ENCODE results near the gene MSH5. TPM values are rescaled to one million over a fixed set of nuclear protein-coding genes. Genes with fewer than 3 reads are reported as not detected.
A peak's percentile ranks its signal among the peaks of the same experiment; 100 is the strongest.

MSH5 gene
- polyA plus RNA-seq, 3 donors, result 0.58 to 31.2 (median 1.9) TPM

DNA sequence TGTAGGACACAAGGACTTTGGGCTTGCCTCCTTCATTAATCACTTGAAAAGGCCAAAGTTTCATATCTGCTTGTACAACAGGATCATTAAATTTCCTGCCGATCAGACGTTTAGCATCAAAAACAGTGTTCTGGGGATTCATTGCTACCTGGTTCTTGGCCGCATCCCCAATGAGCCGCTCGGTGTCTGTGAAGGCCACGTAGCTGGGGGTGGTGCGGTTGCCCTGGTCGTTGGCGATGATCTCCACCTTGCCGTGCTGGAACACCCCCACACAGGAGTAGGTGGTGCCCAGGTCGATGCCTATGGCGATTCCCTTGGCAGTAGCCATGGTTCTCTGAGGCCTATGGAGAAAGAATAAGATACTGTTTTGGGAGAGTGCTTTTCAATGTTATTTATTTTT is 71.8 kb downstream of the MSH5 start:
- peaks cover 22 to 28% of the 10 kb centered on the region in 2 donors for H3K4me1 ChIP-seq (ENCODE audit: control insufficient read depth in 1 of 2, insufficient read depth in 2 of 2, low read length in 2 of 2)
- H3K4me3 Mint-ChIP-seq, result no peak overlapping the region

More for the DNA sequence above, 71.8 kb downstream of the MSH5 start:
- no peak overlapping the region for H3K4me2 ChIP-seq (replicated peaks; ENCODE audit: extremely low read depth, low read length, poor library complexity, severe bottlenecking)
- no peak overlapping the region for H3K27ac ChIP-seq (ENCODE audit: low read depth in 1 of 2, low read length in 2 of 2)
- no peak overlapping the region for H2AFZ ChIP-seq (ENCODE audit: insufficient read depth, low read depth, low read length, poor library complexity, severe bottlenecking)
- DNase-seq, result no peak
- Mint-ChIP-seq H3K27me3 (ENCODE audit: low read depth in 3 of 3) (peaks cover 0 to 2% (median 0%) of the 10 kb centered on the region in 3 donors), H3K27ac (peak overlapping the region in 1 of 7 donors; percentile 68), H3K9me3 (no peaks in the 10 kb centered on the region), H3K4me1 (peaks cover 23% of the 10 kb centered on the region), H3K36me3 (peaks cover 20 to 37% of the 10 kb centered on the region in 2 donors)
- TF ChIP-seq, protein P1, sequence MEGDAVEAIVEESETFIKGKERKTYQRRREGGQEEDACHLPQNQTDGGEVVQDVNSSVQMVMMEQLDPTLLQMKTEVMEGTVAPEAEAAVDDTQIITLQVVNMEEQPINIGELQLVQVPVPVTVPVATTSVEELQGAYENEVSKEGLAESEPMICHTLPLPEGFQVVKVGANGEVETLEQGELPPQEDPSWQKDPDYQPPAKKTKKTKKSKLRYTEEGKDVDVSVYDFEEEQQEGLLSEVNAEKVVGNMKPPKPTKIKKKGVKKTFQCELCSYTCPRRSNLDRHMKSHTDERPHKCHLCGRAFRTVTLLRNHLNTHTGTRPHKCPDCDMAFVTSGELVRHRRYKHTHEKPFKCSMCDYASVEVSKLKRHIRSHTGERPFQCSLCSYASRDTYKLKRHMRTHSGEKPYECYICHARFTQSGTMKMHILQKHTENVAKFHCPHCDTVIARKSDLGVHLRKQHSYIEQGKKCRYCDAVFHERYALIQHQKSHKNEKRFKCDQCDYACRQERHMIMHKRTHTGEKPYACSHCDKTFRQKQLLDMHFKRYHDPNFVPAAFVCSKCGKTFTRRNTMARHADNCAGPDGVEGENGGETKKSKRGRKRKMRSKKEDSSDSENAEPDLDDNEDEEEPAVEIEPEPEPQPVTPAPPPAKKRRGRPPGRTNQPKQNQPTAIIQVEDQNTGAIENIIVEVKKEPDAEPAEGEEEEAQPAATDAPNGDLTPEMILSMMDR (IDR thresholded peaks at IDR 0.05), result no peak
- H3K4me3 ChIP-seq (replicated peaks in 1 of 3; ENCODE audit: low read depth in 2 of 3, low read length in 3 of 3), result no peak overlapping the region
- intact Hi-C loops (cut with micrococcal nuclease), result no loop called here
- no peaks in the 10 kb centered on the region for H3K27me3 ChIP-seq (ENCODE audit: control insufficient read depth in 2 of 2, insufficient read depth in 2 of 2, low read length in 2 of 2)
- H3K9me3 ChIP-seq (replicated peaks in 1 of 2; ENCODE audit: control insufficient read depth in 1 of 2, insufficient read depth in 1 of 2, low read length in 2 of 2), result no peaks in the 10 kb centered on the region
- H3K9ac ChIP-seq (ENCODE audit: insufficient read depth, low read length, poor library complexity, severe bottlenecking), result no peak overlapping the region
- H4K20me1 ChIP-seq (ENCODE audit: insufficient read depth, low read length), result no peaks in the 10 kb centered on the region
- peaks cover 22% of the 10 kb centered on the region for H3K79me2 ChIP-seq (ENCODE audit: insufficient read depth, low read length)
- 99% methylated on average over 10 of the region's 12 CpGs for WGBS (ENCODE audit: insufficient coverage)
- peaks cover 11 to 23% of the 10 kb centered on the region in 2 donors for H3K36me3 ChIP-seq (replicated peaks in 1 of 2; ENCODE audit: control insufficient read depth in 1 of 2, insufficient read depth in 2 of 2, low read length in 2 of 2)

Small RNA genes within 50 kb of the gene (small RNA-seq; reads per million reads assigned to genes)
- gene LY6G6D (ENCODE audit: insufficient read length, low read depth) (not detected), gene MIR4646 (ENCODE audit: insufficient read length, low read depth) (not detected), gene MSH5-SAPCD1 (ENCODE audit: insufficient read length, low read depth) (not detected), gene RF00019 (ENCODE audit: insufficient read length, low read depth) (not detected), gene RNU6-850P (ENCODE audit: insufficient read length, low read depth) (not detected), gene SAPCD1 (ENCODE audit: insufficient read length, low read depth) (not detected)

Other genes starting within 250 kb of the MSH5 start
- 10 to 100 TPM in 2 of 3 donors, 1 to 10 TPM in 1; 8.1 to 34.8 (median 11.4) TPM for gene MICB, start 241.9 kb upstream of the MSH5 start, polyA plus RNA-seq
- gene MCCD1, start 211.0 kb upstream of the MSH5 start, polyA plus RNA-seq, result not detected
- 1,000 to 10,000 TPM in 1 of 3 donors, 10 to 100 TPM in 2; 64.1 to 1,059 (median 67.8) TPM for gene DDX39B, start 198.0 kb upstream of the MSH5 start, polyA plus RNA-seq
- gene ATP6V1G2, start 193.4 kb upstream of the MSH5 start, polyA plus RNA-seq, result under 1 TPM in 1 of 3 donors, not detected in 2; 0.41 TPM
- gene NFKBIL1, start 192.4 kb upstream of the MSH5 start, polyA plus RNA-seq, result 10 to 100 TPM in 1 of 3 donors, 1 to 10 TPM in 2; 7.7 to 10.3 (median 8.0) TPM
- gene LTA, start 167.7 kb upstream of the MSH5 start, polyA plus RNA-seq, result under 1 TPM in 2 of 3 donors, not detected in 1; 0.26 to 0.28 TPM
- gene TNF, start 164.4 kb upstream of the MSH5 start, polyA plus RNA-seq, result 10 to 100 TPM in 1 of 3 donors, 1 to 10 TPM in 2; 7.1 to 13.7 (median 9.6) TPM
- 10 to 100 TPM; 12.6 to 25.5 (median 21.6) TPM for gene LTB, start 157.6 kb upstream of the MSH5 start, polyA plus RNA-seq
- gene LST1, start 153.7 kb upstream of the MSH5 start, polyA plus RNA-seq, result 1,000 to 10,000 TPM; 1,103 to 1,584 (median 1,202) TPM
- 1 to 10 TPM in 1 of 3 donors, under 1 TPM in 1, not detected in 1; 0.54 to 1.2 TPM for gene NCR3, start 147.0 kb upstream of the MSH5 start, polyA plus RNA-seq
- gene AIF1, start 124.8 kb upstream of the MSH5 start, polyA plus RNA-seq, result 1,000 to 10,000 TPM in 2 of 3 donors, 100 to 1,000 TPM in 1; 952 to 2,310 (median 2,275) TPM
- gene PRRC2A, start 119.3 kb upstream of the MSH5 start, polyA plus RNA-seq, result 10 to 100 TPM in 1 of 3 donors, 1 to 10 TPM in 2; 1.2 to 76.7 (median 2.3) TPM
- 100 to 1,000 TPM in 1 of 3 donors, 10 to 100 TPM in 2; 15.4 to 195 (median 15.6) TPM for gene BAG6, start 87.3 kb upstream of the MSH5 start, polyA plus RNA-seq
- 1 to 10 TPM; 4.2 to 8.3 (median 4.8) TPM for gene APOM, start 84.1 kb upstream of the MSH5 start, polyA plus RNA-seq
- 10 to 100 TPM in 2 of 3 donors, 1 to 10 TPM in 1; 8.0 to 23.4 (median 18.1) TPM for gene C6orf47, start 79.2 kb upstream of the MSH5 start, polyA plus RNA-seq
- 10 to 100 TPM; 10.8 to 13.9 (median 12.0) TPM for gene GPANK1, start 75.0 kb upstream of the MSH5 start, polyA plus RNA-seq
- gene CSNK2B, start 73.9 kb upstream of the MSH5 start, polyA plus RNA-seq, result 100 to 1,000 TPM; 147 to 227 (median 195) TPM
- 10 to 100 TPM in 1 of 3 donors, under 1 TPM in 1, not detected in 1; 0.17 to 55.1 TPM for gene LY6G5B, start 70.0 kb upstream of the MSH5 start, polyA plus RNA-seq
- gene LY6G5C, start 58.9 kb upstream of the MSH5 start, polyA plus RNA-seq, result 1 to 10 TPM; 4.8 to 7.3 (median 5.8) TPM
- gene ABHD16A, start 36.7 kb upstream of the MSH5 start, polyA plus RNA-seq, result 100 to 1,000 TPM in 1 of 3 donors, 10 to 100 TPM in 2; 53.0 to 122 (median 56.0) TPM
- under 1 TPM in 1 of 3 donors, not detected in 2; 0.51 TPM for gene LY6G6F, start 33.1 kb upstream of the MSH5 start, polyA plus RNA-seq
- gene LY6G6D, start 24.7 kb upstream of the MSH5 start, polyA plus RNA-seq, result not detected
- under 1 TPM in 1 of 3 donors, not detected in 2; 0.27 TPM for gene LY6G6C, start 18.3 kb upstream of the MSH5 start, polyA plus RNA-seq
- under 1 TPM; 0.09 to 0.75 (median 0.68) TPM for gene MPIG6B, start 16.6 kb upstream of the MSH5 start, polyA plus RNA-seq
- 10 to 100 TPM; 29.8 to 56.0 (median 30.6) TPM for gene DDAH2, start 10.7 kb upstream of the MSH5 start, polyA plus RNA-seq
- gene CLIC1, start 3.5 kb upstream of the MSH5 start, polyA plus RNA-seq, result 1,000 to 10,000 TPM in 2 of 3 donors, 100 to 1,000 TPM in 1; 676 to 1,304 (median 1,196) TPM
- 10 to 100 TPM in 1 of 3 donors, not detected in 2; 10.4 TPM for gene SAPCD1, start 22.7 kb downstream of the MSH5 start, polyA plus RNA-seq
- under 1 TPM in 1 of 3 donors, not detected in 2; 0.57 TPM for gene VWA7, start 37.3 kb downstream of the MSH5 start, polyA plus RNA-seq
- 10 to 100 TPM; 22.2 to 28.9 (median 27.3) TPM for gene VARS1, start 55.7 kb downstream of the MSH5 start, polyA plus RNA-seq
- 10 to 100 TPM; 26.0 to 41.0 (median 40.0) TPM for gene LSM2, start 67.0 kb downstream of the MSH5 start, polyA plus RNA-seq
- under 1 TPM; 0.53 to 0.72 (median 0.55) TPM for gene HSPA1L, start 75.3 kb downstream of the MSH5 start, polyA plus RNA-seq
- gene HSPA1A, start 75.5 kb downstream of the MSH5 start, polyA plus RNA-seq, result 100 to 1,000 TPM; 144 to 215 (median 200) TPM
- 10 to 100 TPM in 1 of 3 donors, 1 to 10 TPM in 2; 3.4 to 81.4 (median 4.8) TPM for gene HSPA1B, start 87.7 kb downstream of the MSH5 start, polyA plus RNA-seq
- gene NEU1, start 122.8 kb downstream of the MSH5 start, polyA plus RNA-seq, result 10 to 100 TPM; 70.2 to 89.5 (median 81.8) TPM
- under 1 TPM in 1 of 3 donors, not detected in 2; 0.09 TPM for gene SLC44A4, start 139.0 kb downstream of the MSH5 start, polyA plus RNA-seq
- gene EHMT2, start 157.7 kb downstream of the MSH5 start, polyA plus RNA-seq, result 10 to 100 TPM in 2 of 3 donors, 1 to 10 TPM in 1; 9.9 to 52.8 (median 16.0) TPM
- under 1 TPM in 1 of 3 donors, not detected in 2; 0.11 TPM for gene ZBTB12, start 162.1 kb downstream of the MSH5 start, polyA plus RNA-seq
- 1 to 10 TPM; 5.4 to 7.2 (median 6.5) TPM for gene C2, start 187.7 kb downstream of the MSH5 start, polyA plus RNA-seq
- 1 to 10 TPM in 1 of 3 donors, under 1 TPM in 1, not detected in 1; 0.37 to 2.2 TPM for gene CFB, start 206.1 kb downstream of the MSH5 start, polyA plus RNA-seq
- gene NELFE, start 219.0 kb downstream of the MSH5 start, polyA plus RNA-seq, result 10 to 100 TPM; 48.8 to 74.4 (median 61.4) TPM
- 10 to 100 TPM; 13.2 to 72.1 (median 13.2) TPM for gene SKIC2, start 219.2 kb downstream of the MSH5 start, polyA plus RNA-seq
- 10 to 100 TPM in 2 of 3 donors, 1 to 10 TPM in 1; 5.5 to 49.6 (median 10.4) TPM for gene DXO, start 232.1 kb downstream of the MSH5 start, polyA plus RNA-seq
- gene C4A, start 242.1 kb downstream of the MSH5 start, polyA plus RNA-seq, result 10 to 100 TPM in 1 of 3 donors, not detected in 2; 12.6 TPM